H1 (cell line): ENCODE data around the gene PTPRG.

Source experiments
- BRCA1 ChIP-seq: IDR thresholded peaks from 2 replicates; pipeline ENCODE4 v1.6.1; 2012; ENCODE audit warnings: low read depth, low read length, improper control_type of control experiment
- CHD2 ChIP-seq: IDR thresholded peaks from 2 replicates; pipeline ENCODE4 v1.6.1; 2012; ENCODE audit warnings: low read length, improper control_type of control experiment
- CREB1 ChIP-seq: IDR thresholded peaks from 2 replicates; pipeline ENCODE4 v1.6.1; 2012; ENCODE audit warnings: inconsistent platforms
- EP300 ChIP-seq, 2 experiments: IDR thresholded peaks; 1 replicate in 1 of 2; 2 replicates in 1 of 2; pipeline ENCODE4 v1.6.1; 2011 to 2012; ENCODE audit warnings: low read depth in 2 of 2, low read length in 2 of 2, mild to moderate bottlenecking in 2 of 2, borderline replicate concordance in 1 of 2, inconsistent platforms in 1 of 2, moderate library complexity in 1 of 2
- FOSL1 ChIP-seq: IDR thresholded peaks from 2 replicates; pipeline ENCODE4 v1.6.1; 2011; ENCODE audit warnings: mild to moderate bottlenecking, low read depth, low read length, moderate library complexity; ENCODE audit not compliant: insufficient read depth
- JUND ChIP-seq: IDR thresholded peaks from 2 replicates; pipeline ENCODE4 v1.6.1; 2011; ENCODE audit warnings: mild to moderate bottlenecking, improper control_type of control experiment, low read length
- SIN3A ChIP-seq, 2 experiments: IDR thresholded peaks in 1 of 2; conservative IDR thresholded peaks in 1 of 2; 2 replicates each; pipeline ENCODE4 v1.6.1; 2011 to 2012; ENCODE audit warnings: low read length in 2 of 2, improper control_type of control experiment in 1 of 2, low read depth in 1 of 2, mild to moderate bottlenecking in 1 of 2
- SUZ12 ChIP-seq: fragments of 200-600 bp; sonication (generic); IDR thresholded peaks from 2 replicates; pipeline ENCODE4 v1.6.1; 2012; ENCODE audit warnings: mild to moderate bottlenecking, inconsistent platforms, low read length, moderate library complexity, mixed read lengths
- TEAD4 ChIP-seq: IDR thresholded peaks from 2 replicates; pipeline ENCODE4 v1.6.1; 2012; ENCODE audit warnings: low read depth, low read length, inconsistent platforms, mixed read lengths
- TF ChIP-seq, protein P1 (sequence below), 3 experiments: IDR thresholded peaks; 1 replicate in 2 of 3; 2 replicates in 1 of 3; pipeline versions ENCODE4 v1.5.1 to v1.6.1; 2011; ENCODE audit warnings: low read length in 3 of 3, mild to moderate bottlenecking in 3 of 3, inconsistent platforms in 2 of 3, low read depth in 1 of 3, moderate library complexity in 1 of 3; ENCODE audit not compliant: insufficient read depth in 1 of 3; ENCODE audit errors: control extremely low read depth in 1 of 3
- TF ChIP-seq, protein P2 (sequence below): IDR thresholded peaks from 2 replicates; pipeline ENCODE4 v1.6.1; 2012; ENCODE audit warnings: inconsistent platforms

DNA sequence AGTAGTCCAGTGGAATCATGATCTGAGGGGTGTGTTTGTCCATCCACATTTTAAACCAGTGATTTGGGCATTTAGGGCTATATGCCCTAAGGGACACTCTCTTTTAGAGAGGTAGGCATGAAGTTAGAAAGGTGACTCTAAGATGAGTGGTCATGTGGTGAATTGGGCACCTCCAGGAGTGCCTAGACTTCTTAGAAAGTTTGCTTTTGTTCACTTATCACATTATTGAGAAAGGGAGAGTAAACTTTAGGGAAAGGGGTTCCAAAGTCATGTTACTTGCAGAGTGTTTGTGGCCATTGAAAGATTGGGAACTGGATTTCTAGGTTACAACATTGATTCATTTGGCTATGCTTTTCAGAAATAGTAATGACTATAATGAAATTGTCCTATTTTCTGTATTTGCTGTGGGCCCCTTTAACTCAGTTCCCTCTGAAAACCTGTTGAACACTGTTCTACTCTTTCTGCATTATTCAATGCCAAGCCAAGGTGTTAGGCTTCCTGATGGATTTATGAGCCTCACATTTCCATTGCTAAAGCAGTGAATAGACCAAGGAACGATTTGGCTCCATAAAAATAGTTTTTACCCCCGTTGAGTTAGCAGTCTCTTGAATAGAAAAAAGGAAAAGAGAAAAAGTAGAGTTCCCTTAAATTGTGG lies 169.3 kb downstream of the PTPRG start:
- TF ChIP-seq, protein P1, sequence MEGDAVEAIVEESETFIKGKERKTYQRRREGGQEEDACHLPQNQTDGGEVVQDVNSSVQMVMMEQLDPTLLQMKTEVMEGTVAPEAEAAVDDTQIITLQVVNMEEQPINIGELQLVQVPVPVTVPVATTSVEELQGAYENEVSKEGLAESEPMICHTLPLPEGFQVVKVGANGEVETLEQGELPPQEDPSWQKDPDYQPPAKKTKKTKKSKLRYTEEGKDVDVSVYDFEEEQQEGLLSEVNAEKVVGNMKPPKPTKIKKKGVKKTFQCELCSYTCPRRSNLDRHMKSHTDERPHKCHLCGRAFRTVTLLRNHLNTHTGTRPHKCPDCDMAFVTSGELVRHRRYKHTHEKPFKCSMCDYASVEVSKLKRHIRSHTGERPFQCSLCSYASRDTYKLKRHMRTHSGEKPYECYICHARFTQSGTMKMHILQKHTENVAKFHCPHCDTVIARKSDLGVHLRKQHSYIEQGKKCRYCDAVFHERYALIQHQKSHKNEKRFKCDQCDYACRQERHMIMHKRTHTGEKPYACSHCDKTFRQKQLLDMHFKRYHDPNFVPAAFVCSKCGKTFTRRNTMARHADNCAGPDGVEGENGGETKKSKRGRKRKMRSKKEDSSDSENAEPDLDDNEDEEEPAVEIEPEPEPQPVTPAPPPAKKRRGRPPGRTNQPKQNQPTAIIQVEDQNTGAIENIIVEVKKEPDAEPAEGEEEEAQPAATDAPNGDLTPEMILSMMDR (IDR thresholded peaks at IDR 0.05; ENCODE audit: control extremely low read depth in 1 of 3, insufficient read depth in 1 of 3, low read depth in 1 of 3, low read length in 3 of 3): no peak
- no peak for TF ChIP-seq CHD2
- TF ChIP-seq CREB1: no peak
- TF ChIP-seq, protein P2, sequence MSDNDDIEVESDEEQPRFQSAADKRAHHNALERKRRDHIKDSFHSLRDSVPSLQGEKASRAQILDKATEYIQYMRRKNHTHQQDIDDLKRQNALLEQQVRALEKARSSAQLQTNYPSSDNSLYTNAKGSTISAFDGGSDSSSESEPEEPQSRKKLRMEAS: no peak
- no peak for TF ChIP-seq TEAD4
- TF ChIP-seq BRCA1: no peak
- TF ChIP-seq EP300 (IDR thresholded peaks at IDR 0.05; ENCODE audit: borderline replicate concordance in 1 of 2, low read depth in 2 of 2, low read length in 2 of 2): no peak
- no peak for TF ChIP-seq SUZ12
- TF ChIP-seq FOSL1: no peak
- no peak for TF ChIP-seq JUND
- no peak for TF ChIP-seq SIN3A (conservative IDR thresholded peaks at IDR 0.05 in 1 of 2, IDR thresholded peaks at IDR 0.05 in 1 of 2; ENCODE audit: low read depth in 1 of 2, low read length in 2 of 2)
